Neutrophil (primary cell): Measurements from ENCODE around the gene PARD6B.

Experiments
- H3K27ac ChIP-seq: fragments of 200-600 bp; sonication (generic); 2 replicates; pipeline ENCODE4 v1.5.1; 2016; ENCODE audit warnings: mild to moderate bottlenecking, moderate library complexity
- H3K27me3 ChIP-seq: fragments of 200-600 bp; sonication (generic); 2 replicates; pipeline ENCODE4 v1.6.0; 2016; ENCODE audit warnings: mild to moderate bottlenecking
- H3K36me3 ChIP-seq: fragments of 200-600 bp; sonication (generic); 2 replicates; pipeline ENCODE4 v1.5.1; 2017
- H3K4me1 ChIP-seq, 2 experiments: fragments of 200-600 bp in 1 of 2; sonication (generic) in 1 of 2; 1 replicate in 1 of 2; 2 replicates in 1 of 2; pipeline versions ENCODE4 v1.5.1 to v1.6.1; 2013 to 2016; ENCODE audit warnings: low read depth in 1 of 2, low read length in 1 of 2, mild to moderate bottlenecking in 1 of 2, moderate library complexity in 1 of 2; ENCODE audit not compliant: control insufficient read depth in 1 of 2, insufficient read depth in 1 of 2
- H3K4me3 ChIP-seq, 2 experiments: fragments of 200-600 bp in 1 of 2; sonication (generic) in 1 of 2; 1 replicate in 1 of 2; 2 replicates in 1 of 2; pipeline ENCODE4 v1.5.1; 2013 to 2016; ENCODE audit warnings: low read depth in 1 of 2, low read length in 1 of 2, mild to moderate bottlenecking in 1 of 2, moderate library complexity in 1 of 2
- H3K9me3 ChIP-seq: fragments of 200-600 bp; sonication (generic); 2 replicates; pipeline ENCODE4 v1.5.1; 2016
- TF ChIP-seq, protein P1 (sequence below): fragments of 200-600 bp; sonication (generic); IDR thresholded peaks from 2 replicates; pipeline ENCODE4 v1.5.1; 2016; ENCODE audit warnings: antibody characterized with exemption

The PARD6B gene

DNA sequence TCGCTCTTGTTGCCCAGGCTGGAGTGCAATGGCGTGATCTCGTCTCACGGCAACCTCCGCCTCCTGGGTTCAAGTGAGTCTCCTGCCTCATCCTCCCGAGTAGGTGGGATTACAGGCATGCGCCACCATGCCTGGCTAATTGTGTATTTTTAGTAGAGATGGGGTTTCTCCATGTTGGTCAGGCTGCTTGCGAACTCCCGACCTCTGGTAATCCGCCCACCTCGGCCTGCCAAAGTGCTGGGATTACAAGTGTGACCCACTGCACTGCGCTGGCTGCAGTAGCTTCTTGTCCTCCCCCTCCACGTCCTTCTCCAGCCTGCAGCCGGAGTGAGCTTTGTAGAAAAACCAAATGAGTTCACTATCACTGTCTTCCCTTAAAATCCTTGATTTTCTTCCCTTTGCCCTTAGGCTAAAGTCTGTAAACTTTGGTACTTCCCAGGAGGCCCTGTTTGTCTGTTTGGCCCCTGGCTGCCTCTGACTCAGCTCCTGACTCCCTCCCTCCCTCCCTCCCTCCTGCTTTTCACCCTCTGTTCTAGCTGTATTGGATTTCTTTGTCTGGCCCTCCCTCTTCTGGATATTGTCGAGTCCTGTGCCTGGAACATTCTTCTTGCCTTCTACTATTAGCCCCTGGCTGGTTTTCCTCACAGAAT lies 12.9 kb downstream of the PARD6B start:
- Histone ChIP-seq H3K4me1 (peaks cover 0 to 5% of the 10 kb centered on the region in 2 experiments), H3K9me3 (no peaks in the 10 kb centered on the region), H3K27me3 (no peaks in the 10 kb centered on the region), H3K36me3 (peaks cover 16% of the 10 kb centered on the region), H3K4me3 (no peak overlapping the region), H3K27ac (no peak overlapping the region)
- TF ChIP-seq, protein P1, sequence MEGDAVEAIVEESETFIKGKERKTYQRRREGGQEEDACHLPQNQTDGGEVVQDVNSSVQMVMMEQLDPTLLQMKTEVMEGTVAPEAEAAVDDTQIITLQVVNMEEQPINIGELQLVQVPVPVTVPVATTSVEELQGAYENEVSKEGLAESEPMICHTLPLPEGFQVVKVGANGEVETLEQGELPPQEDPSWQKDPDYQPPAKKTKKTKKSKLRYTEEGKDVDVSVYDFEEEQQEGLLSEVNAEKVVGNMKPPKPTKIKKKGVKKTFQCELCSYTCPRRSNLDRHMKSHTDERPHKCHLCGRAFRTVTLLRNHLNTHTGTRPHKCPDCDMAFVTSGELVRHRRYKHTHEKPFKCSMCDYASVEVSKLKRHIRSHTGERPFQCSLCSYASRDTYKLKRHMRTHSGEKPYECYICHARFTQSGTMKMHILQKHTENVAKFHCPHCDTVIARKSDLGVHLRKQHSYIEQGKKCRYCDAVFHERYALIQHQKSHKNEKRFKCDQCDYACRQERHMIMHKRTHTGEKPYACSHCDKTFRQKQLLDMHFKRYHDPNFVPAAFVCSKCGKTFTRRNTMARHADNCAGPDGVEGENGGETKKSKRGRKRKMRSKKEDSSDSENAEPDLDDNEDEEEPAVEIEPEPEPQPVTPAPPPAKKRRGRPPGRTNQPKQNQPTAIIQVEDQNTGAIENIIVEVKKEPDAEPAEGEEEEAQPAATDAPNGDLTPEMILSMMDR: no peak

DNA sequence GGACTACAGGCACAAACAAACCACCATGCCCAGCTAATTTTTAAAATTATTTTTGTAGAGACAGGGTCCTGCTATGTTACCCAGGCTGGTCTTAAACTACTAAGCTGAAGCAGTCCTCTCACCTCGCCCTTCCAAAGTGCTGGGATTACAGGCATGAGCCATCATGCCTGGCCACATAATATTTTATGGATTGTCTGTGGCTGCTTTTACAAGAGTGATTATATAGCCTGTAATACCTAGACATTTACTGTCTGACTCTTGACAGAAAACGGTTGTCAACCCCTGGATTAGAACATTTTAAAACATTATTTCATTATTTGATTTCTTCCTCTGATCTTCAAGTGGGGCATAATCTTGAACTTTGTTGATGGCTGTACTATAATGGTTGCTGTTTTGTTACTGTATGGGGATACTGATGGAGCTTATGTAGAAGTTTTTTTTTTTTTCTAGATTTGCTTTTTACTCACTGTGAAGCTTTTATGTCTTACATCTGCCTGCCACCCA lies 14.3 kb downstream of the PARD6B start:
- H3K9me3 ChIP-seq: no peaks in the 10 kb centered on the region
- H3K27ac ChIP-seq: no peak overlapping the region
- no peaks in the 10 kb centered on the region for H3K27me3 ChIP-seq
- peaks cover 0 to 4% of the 10 kb centered on the region in 2 experiments for H3K4me1 ChIP-seq
- no peak overlapping the region for H3K4me3 ChIP-seq
- TF ChIP-seq, protein P1: no peak
- H3K36me3 ChIP-seq: peaks cover 27% of the 10 kb centered on the region

DNA sequence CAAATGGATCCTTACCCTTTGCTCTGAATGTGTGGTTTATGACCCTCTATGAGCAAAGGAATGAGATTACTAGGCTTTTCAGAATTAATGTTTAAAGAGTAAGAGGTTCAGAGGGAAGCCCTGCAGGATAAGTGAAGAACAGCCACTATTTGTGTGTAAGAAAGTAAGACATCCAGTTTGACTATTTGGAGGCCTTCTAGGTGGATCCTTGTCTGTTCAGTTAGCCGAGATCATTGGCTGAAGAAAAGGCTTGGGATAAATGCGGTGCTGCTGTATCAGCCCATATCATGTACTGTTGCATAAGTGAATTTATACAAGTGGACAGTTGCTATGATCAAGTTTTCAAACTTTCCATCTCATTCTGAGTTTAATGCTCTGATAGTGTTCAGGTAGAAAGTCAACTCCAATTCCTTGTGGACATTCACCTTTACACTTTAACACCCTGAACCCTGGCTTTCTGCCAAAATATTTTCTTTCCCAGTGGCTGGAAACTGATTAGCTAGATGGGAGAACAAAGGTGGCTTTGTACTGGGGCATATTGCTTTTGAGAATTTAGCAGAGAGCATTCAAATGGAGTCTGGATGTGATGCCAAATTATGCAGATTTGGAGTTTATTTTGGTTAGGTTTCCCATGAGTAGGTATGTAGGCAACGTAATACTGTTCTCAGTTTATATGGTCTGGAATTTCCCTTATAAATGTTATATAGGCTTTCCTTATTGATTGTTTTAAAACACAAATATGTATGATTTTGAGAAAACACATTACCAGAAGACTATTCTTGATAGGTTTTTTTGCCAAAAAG lies 15.0 kb downstream of the PARD6B start:
- Histone ChIP-seq H3K4me1 (no peaks in the 10 kb centered on the region), H3K9me3 (no peaks in the 10 kb centered on the region), H3K36me3 (peaks cover 25% of the 10 kb centered on the region), H3K4me3 (no peak overlapping the region), H3K27me3 (no peaks in the 10 kb centered on the region), H3K27ac (no peak overlapping the region)
- TF ChIP-seq, protein P1: no peak

DNA sequence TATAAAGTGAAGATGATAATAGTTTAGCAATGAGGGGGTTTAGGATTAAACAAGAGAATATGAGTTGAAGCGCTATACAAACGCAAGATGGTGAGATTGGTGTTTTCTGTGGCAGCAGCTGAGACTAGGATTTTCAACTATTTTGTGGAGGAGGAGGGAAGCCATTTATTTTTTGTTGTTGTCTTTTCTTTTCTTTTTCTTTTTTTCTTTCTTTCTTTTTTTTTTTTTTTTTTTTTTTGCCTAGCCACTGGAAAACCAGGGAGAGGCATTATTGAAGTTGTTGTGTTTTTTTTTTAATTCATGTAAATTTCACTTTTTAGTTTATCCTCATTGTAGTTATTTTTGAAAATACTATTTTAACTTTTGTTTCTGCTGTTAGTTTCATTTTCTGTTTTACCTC lies 15.9 kb downstream of the PARD6B start:
- H3K4me1 ChIP-seq: no peaks in the 10 kb centered on the region
- no peak overlapping the region for H3K4me3 ChIP-seq
- H3K36me3 ChIP-seq: peaks cover 18% of the 10 kb centered on the region
- no peak overlapping the region for H3K27ac ChIP-seq
- TF ChIP-seq, protein P1: no peak
- H3K27me3 ChIP-seq: no peaks in the 10 kb centered on the region
- H3K9me3 ChIP-seq: no peaks in the 10 kb centered on the region

DNA sequence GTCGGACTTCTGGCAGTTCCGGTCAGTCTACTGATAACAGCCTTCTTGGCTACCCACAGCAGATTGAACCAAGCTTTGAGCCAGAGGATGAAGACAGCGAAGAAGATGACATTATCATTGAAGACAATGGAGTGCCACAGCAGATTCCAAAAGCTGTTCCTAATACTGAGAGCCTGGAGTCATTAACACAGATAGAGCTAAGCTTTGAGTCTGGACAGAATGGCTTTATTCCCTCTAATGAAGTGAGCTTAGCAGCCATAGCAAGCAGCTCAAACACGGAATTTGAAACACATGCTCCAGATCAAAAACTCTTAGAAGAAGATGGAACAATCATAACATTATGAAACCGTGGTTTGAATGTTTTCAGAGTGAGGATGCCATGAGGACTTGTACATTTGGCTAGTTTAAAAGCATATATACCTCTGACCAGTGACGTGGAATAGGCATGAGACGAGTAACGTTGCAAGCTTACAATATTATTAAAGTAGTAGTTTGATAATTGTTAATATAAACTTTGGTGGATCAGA lies 18.8 kb downstream of the PARD6B start:
- Histone ChIP-seq H3K9me3 (no peaks in the 10 kb centered on the region), H3K36me3 (peaks cover 18% of the 10 kb centered on the region), H3K27ac (no peak overlapping the region), H3K4me3 (no peak overlapping the region), H3K4me1 (no peaks in the 10 kb centered on the region), H3K27me3 (no peaks in the 10 kb centered on the region)
- TF ChIP-seq, protein P1: no peak
